Epithelial cell of esophagus (primary cell): ENCODE measurements around the gene CPED1.

Experiments
- DNase-seq: peaks from one replicate; pipeline ENCODE4 v3.0.0; 2010; ENCODE audit warnings: low read depth
- H3K4me3 ChIP-seq: 2 replicates; pipeline ENCODE4 v1.5.1; 2011; ENCODE audit warnings: mild to moderate bottlenecking, low read length, control low read depth
- TF ChIP-seq, protein P1 (sequence below): IDR thresholded peaks from 2 replicates; pipeline ENCODE4 v1.5.1; 2011; ENCODE audit warnings: low read depth, mild to moderate bottlenecking, low read length, control low read depth, inconsistent platforms; ENCODE audit not compliant: insufficient read depth; ENCODE audit errors: missing control alignments

Gene CPED1

GRCh38 chr7:121026159-121026558, 37.6 kb downstream of the CPED1 start:
- DNase-seq: no peak
- no peak overlapping the region for H3K4me3 ChIP-seq

GRCh38 chr7:121026577-121027111, 38.1 kb downstream of the CPED1 start:
- H3K4me3 ChIP-seq: no peak overlapping the region
- DNase-seq: no peak
- TF ChIP-seq, protein P1, sequence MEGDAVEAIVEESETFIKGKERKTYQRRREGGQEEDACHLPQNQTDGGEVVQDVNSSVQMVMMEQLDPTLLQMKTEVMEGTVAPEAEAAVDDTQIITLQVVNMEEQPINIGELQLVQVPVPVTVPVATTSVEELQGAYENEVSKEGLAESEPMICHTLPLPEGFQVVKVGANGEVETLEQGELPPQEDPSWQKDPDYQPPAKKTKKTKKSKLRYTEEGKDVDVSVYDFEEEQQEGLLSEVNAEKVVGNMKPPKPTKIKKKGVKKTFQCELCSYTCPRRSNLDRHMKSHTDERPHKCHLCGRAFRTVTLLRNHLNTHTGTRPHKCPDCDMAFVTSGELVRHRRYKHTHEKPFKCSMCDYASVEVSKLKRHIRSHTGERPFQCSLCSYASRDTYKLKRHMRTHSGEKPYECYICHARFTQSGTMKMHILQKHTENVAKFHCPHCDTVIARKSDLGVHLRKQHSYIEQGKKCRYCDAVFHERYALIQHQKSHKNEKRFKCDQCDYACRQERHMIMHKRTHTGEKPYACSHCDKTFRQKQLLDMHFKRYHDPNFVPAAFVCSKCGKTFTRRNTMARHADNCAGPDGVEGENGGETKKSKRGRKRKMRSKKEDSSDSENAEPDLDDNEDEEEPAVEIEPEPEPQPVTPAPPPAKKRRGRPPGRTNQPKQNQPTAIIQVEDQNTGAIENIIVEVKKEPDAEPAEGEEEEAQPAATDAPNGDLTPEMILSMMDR: no peak

More at GRCh38 chr7:121026159-121026558, 37.6 kb downstream of the CPED1 start:
- TF ChIP-seq, protein P1: no peak

DNA sequence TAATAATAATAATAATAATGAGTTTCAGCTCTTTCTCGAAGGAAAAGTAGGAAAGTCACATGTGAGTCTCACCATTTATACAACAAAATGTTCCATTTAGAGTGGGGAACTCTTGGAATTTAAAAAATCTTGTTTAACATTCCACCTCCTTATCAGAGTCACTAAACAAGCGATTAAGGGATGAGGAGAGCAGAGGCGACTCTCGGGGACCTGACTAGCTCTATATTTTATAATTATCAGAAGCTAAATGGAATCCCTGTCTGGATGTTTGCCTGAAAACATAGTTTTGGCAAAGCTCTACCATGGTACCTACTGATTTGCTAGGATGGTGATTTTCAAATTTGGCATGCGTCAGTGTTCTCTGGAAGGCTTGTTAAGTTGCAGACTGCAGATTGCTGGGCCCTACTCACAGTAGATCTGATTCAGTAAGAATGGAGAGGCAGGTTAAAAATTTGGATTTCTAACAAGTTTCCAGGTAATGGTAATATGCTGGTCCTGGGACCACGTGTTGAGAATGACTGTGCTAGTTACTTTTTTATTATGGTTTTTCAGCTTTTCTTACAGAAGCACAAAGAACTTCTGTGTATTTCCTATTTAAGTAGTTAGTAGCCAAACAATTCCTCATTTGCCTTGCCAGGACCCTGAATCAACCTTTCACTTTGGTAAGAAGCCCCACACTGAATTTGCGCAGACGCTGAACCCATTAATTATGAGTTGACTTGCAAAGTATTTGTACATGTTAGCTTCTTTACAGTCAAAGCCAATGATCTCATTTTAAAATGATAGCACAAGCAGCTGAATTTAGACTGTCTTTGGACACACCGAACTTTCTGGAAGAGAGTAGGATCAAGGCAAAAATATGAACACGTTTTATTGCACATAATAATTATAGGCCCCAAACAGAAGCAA, 39.5 kb downstream of the CPED1 start:
- DNase-seq: no peak
- TF ChIP-seq, protein P1: no peak
- no peak overlapping the region for H3K4me3 ChIP-seq

GRCh38 chr7:121029302-121029701, 40.8 kb downstream of the CPED1 start:
- TF ChIP-seq, protein P1: no peak
- no peak for DNase-seq

GRCh38 chr7:121030308-121030707, 41.8 kb downstream of the CPED1 start:
- no peak overlapping the region for H3K4me3 ChIP-seq
- DNase-seq: no peak
- TF ChIP-seq, protein P1: no peak

More at GRCh38 chr7:121029302-121029701, 40.8 kb downstream of the CPED1 start:
- H3K4me3 ChIP-seq: no peak overlapping the region

- no peak overlapping the region for H3K4me3 ChIP-seq
- TF ChIP-seq, protein P1: no peak
- DNase-seq: peak; percentile 39
These were observed 44.3 kb downstream of the CPED1 start for GRCh38 chr7:121032645-121033460.
